ENCODE results near the gene MACC1. TPM values are rescaled to one million over a fixed set of nuclear protein-coding genes. Genes with fewer than 3 reads are reported as not detected.

MACC1 gene
- total and polyA plus RNA-seq, 2 experiments from 2014 or later, result 3.4 to 13.4 TPM

DNA sequence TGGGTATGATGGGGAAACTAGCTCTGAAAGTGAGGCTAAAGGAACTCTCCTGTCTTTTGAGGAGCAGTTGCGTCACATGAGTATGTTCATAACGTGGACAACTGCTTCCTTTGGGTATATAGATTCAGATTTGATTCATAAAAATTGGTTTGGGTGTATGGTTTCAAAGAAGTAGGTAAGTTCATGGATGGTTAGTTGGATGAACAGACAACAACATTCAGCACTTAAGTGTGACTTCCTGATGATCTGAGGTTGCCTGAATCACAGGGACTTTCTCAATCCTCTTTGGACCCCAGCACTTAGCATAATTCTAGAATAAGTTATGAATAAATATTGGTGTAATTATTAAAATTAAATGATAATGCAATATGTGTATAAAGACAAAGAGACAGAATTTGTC, 43.4 kb downstream of the MACC1 start:
- Mint-ChIP-seq H3K4me3 (no peak overlapping the region), H3K27me3 (ENCODE audit: insufficient read depth, low read depth, poor library complexity) (no peaks in the 10 kb centered on the region), H3K36me3 (ENCODE audit: low read depth) (no peaks in the 10 kb centered on the region), H3K27ac (no peak overlapping the region), H3K9me3 (no peaks in the 10 kb centered on the region), H3K4me1 (peaks cover 8% of the 10 kb centered on the region; the same call in 2 of the 3 replicates)
- Histone ChIP-seq H3F3A (replicated peaks; ENCODE audit: low read depth) (no peaks in the 10 kb centered on the region), H3K9me2 (ENCODE audit: insufficient read depth) (no peaks in the 10 kb centered on the region), H3K4me1 (ENCODE audit: insufficient read depth) (peaks cover 7% of the 10 kb centered on the region; the same call in 1 of the 2 replicates), H3K79me2 (replicated peaks; ENCODE audit: insufficient read depth) (no peaks in the 10 kb centered on the region), H3K4me2 (no peak overlapping the region), H3K4me3 (no peak overlapping the region), H3K27me3 (ENCODE audit: insufficient read depth) (no peaks in the 10 kb centered on the region), H3K27ac (ENCODE audit: low read depth) (no peak overlapping the region), H2AFZ (no peak overlapping the region), H3K36me3 (ENCODE audit: insufficient read depth) (no peaks in the 10 kb centered on the region), H4K20me1 (replicated peaks; ENCODE audit: insufficient read depth) (no peaks in the 10 kb centered on the region)
- TF ChIP-seq CREB1 (CRISPR knock-in tag; IDR thresholded peaks at IDR 0.05; ENCODE audit: low read depth) (no peak), NANOG (IDR thresholded peaks at IDR 0.05; ENCODE audit: borderline replicate concordance) (no peak), ZNF114 (CRISPR knock-in tag; IDR thresholded peaks at IDR 0.05) (no peak), ETS1 (IDR thresholded peaks at IDR 0.05) (no peak)
- TF ChIP-seq, protein P1, sequence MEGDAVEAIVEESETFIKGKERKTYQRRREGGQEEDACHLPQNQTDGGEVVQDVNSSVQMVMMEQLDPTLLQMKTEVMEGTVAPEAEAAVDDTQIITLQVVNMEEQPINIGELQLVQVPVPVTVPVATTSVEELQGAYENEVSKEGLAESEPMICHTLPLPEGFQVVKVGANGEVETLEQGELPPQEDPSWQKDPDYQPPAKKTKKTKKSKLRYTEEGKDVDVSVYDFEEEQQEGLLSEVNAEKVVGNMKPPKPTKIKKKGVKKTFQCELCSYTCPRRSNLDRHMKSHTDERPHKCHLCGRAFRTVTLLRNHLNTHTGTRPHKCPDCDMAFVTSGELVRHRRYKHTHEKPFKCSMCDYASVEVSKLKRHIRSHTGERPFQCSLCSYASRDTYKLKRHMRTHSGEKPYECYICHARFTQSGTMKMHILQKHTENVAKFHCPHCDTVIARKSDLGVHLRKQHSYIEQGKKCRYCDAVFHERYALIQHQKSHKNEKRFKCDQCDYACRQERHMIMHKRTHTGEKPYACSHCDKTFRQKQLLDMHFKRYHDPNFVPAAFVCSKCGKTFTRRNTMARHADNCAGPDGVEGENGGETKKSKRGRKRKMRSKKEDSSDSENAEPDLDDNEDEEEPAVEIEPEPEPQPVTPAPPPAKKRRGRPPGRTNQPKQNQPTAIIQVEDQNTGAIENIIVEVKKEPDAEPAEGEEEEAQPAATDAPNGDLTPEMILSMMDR (conservative IDR thresholded peaks at IDR 0.05; ENCODE audit: low read depth in 2 of 2), result no peak
- TF ChIP-seq, protein P2, sequence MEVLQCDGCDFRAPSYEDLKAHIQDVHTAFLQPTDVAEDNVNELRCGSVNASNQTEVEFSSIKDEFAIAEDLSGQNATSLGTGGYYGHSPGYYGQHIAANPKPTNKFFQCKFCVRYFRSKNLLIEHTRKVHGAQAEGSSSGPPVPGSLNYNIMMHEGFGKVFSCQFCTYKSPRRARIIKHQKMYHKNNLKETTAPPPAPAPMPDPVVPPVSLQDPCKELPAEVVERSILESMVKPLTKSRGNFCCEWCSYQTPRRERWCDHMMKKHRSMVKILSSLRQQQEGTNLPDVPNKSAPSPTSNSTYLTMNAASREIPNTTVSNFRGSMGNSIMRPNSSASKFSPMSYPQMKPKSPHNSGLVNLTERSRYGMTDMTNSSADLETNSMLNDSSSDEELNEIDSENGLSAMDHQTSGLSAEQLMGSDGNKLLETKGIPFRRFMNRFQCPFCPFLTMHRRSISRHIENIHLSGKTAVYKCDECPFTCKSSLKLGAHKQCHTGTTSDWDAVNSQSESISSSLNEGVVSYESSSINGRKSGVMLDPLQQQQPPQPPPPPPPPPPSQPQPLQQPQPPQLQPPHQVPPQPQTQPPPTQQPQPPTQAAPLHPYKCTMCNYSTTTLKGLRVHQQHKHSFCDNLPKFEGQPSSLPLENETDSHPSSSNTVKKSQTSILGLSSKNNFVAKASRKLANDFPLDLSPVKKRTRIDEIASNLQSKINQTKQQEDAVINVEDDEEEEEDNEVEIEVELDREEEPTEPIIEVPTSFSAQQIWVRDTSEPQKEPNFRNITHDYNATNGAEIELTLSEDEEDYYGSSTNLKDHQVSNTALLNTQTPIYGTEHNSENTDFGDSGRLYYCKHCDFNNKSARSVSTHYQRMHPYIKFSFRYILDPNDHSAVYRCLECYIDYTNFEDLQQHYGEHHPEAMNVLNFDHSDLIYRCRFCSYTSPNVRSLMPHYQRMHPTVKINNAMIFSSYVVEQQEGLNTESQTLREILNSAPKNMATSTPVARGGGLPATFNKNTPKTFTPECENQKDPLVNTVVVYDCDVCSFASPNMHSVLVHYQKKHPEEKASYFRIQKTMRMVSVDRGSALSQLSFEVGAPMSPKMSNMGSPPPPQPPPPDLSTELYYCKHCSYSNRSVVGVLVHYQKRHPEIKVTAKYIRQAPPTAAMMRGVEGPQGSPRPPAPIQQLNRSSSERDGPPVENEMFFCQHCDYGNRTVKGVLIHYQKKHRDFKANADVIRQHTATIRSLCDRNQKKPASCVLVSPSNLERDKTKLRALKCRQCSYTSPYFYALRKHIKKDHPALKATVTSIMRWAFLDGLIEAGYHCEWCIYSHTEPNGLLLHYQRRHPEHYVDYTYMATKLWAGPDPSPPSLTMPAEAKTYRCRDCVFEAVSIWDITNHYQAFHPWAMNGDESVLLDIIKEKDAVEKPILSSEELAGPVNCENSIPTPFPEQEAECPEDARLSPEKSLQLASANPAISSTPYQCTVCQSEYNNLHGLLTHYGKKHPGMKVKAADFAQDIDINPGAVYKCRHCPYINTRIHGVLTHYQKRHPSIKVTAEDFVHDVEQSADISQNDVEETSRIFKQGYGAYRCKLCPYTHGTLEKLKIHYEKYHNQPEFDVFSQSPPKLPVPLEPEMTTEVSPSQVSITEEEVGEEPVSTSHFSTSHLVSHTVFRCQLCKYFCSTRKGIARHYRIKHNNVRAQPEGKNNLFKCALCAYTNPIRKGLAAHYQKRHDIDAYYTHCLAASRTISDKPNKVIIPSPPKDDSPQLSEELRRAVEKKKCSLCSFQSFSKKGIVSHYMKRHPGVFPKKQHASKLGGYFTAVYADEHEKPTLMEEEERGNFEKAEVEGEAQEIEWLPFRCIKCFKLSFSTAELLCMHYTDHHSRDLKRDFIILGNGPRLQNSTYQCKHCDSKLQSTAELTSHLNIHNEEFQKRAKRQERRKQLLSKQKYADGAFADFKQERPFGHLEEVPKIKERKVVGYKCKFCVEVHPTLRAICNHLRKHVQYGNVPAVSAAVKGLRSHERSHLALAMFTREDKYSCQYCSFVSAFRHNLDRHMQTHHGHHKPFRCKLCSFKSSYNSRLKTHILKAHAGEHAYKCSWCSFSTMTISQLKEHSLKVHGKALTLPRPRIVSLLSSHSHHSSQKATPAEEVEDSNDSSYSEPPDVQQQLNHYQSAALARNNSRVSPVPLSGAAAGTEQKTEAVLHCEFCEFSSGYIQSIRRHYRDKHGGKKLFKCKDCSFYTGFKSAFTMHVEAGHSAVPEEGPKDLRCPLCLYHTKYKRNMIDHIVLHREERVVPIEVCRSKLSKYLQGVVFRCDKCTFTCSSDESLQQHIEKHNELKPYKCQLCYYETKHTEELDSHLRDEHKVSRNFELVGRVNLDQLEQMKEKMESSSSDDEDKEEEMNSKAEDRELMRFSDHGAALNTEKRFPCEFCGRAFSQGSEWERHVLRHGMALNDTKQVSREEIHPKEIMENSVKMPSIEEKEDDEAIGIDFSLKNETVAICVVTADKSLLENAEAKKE (CRISPR knock-in tag; IDR thresholded peaks at IDR 0.05), result no peak
- no peak for ATAC-seq
- no peak for DNase-seq (ENCODE audit: low spot score)

All from GM23338 (cell line).